A673 (cell line): ENCODE data around the gene TLCD3B.

Source experiments
- CTCF ChIP-seq: fragments of 300-800, 200-600 bp; sonication (generic); conservative IDR thresholded peaks from 2 replicates; pipeline ENCODE4 v1.5.1; 2017; ENCODE audit warnings: low read depth, mild to moderate bottlenecking, antibody characterized with exemption, low read length, moderate library complexity, mixed read lengths
- EZH2 ChIP-seq: fragments of 200-600 bp; sonication (generic); IDR thresholded peaks from 2 replicates; pipeline ENCODE4 v1.6.1; 2017; ENCODE audit warnings: borderline replicate concordance, low read depth, mild to moderate bottlenecking, mixed read lengths, antibody characterized with exemption, low read length; ENCODE audit not compliant: poor library complexity, severe bottlenecking

- no peak for TF ChIP-seq CTCF
- TF ChIP-seq EZH2: no peak
These were observed 24.3 kb downstream of the TLCD3B start for GRCh38 chr16:30006659-30007377.
